ENCODE data around the gene CDKAL1. TPM values are rescaled to one million over a fixed set of nuclear protein-coding genes. Genes with fewer than 3 reads are reported as not detected.

CDKAL1 gene
- total RNA-seq, 1 experiment from 2014 or later = 20.6 TPM

GRCh38 chr6:20965276-20965675, 431.0 kb downstream of the CDKAL1 start:
- ATAC-seq = no peak
- Mint-ChIP-seq H3K36me3 (peaks cover 15% of the 10 kb centered on the region), H3K27me3 (ENCODE audit: low read depth) (peaks cover 3% of the 10 kb centered on the region; the same call in 1 of the 2 replicates), H3K4me1 (peaks cover 13% of the 10 kb centered on the region), H3K27ac (no peak overlapping the region), H3K9me3 (peaks cover 28% of the 10 kb centered on the region), H3K4me3 (no peak overlapping the region)
- DNase-seq (ENCODE audit: low spot score) = no peak
- TF ChIP-seq ZBTB43 (CRISPR knock-in tag; IDR thresholded peaks at IDR 0.05) (no peak), E2F5 (CRISPR knock-in tag; IDR thresholded peaks at IDR 0.05) (no peak), IRF2 (CRISPR knock-in tag; IDR thresholded peaks at IDR 0.05; ENCODE audit: borderline replicate concordance, low read depth) (no peak), CDX4 (CRISPR knock-in tag; IDR thresholded peaks at IDR 0.05; ENCODE audit: borderline replicate concordance) (no peak), TP53 (CRISPR knock-in tag; IDR thresholded peaks at IDR 0.05) (no peak), NFE2L1 (CRISPR knock-in tag; IDR thresholded peaks at IDR 0.05) (no peak)
- CTCF ChIA-PET = no interaction called here
- POLR2A ChIA-PET = no interaction called here

GRCh38 chr6:20965915-20966314, 431.7 kb downstream of the CDKAL1 start:
- DNase-seq (ENCODE audit: low spot score) (no peak), ATAC-seq (no peak)
- peaks cover 28% of the 10 kb centered on the region for H3K9me3 Mint-ChIP-seq
- no peak overlapping the region for H3K27ac Mint-ChIP-seq
- peaks cover 9% of the 10 kb centered on the region for H3K4me1 Mint-ChIP-seq
- POLR2A ChIA-PET = no interaction called here
- peaks cover 1% of the 10 kb centered on the region; the same call in 1 of the 2 replicates for H3K27me3 Mint-ChIP-seq (ENCODE audit: low read depth)
- CTCF ChIA-PET = no interaction called here
- H3K4me3 Mint-ChIP-seq = no peak overlapping the region
- peaks cover 15% of the 10 kb centered on the region for H3K36me3 Mint-ChIP-seq
- no peak for TF ChIP-seq GRHL2 (CRISPR knock-in tag; IDR thresholded peaks at IDR 0.05; ENCODE audit: insufficient replicate concordance, severe bottlenecking)
- TF ChIP-seq MXD4 (CRISPR knock-in tag; IDR thresholded peaks at IDR 0.05; ENCODE audit: borderline replicate concordance) = no peak
- no peak for TF ChIP-seq ATF1 (CRISPR knock-in tag; IDR thresholded peaks at IDR 0.05)
- TF ChIP-seq RORB (CRISPR knock-in tag; IDR thresholded peaks at IDR 0.05) = no peak
- no peak for TF ChIP-seq NR1H2 (CRISPR knock-in tag; IDR thresholded peaks at IDR 0.05)
- TF ChIP-seq NR3C1 (CRISPR knock-in tag; conservative IDR thresholded peaks at IDR 0.05; ENCODE audit: low read depth) = no peak
- TF ChIP-seq NFE2L1 (CRISPR knock-in tag; IDR thresholded peaks at IDR 0.05) = no peak
- no peak for TF ChIP-seq TEAD1 (CRISPR knock-in tag; IDR thresholded peaks at IDR 0.05)
- no peak for TF ChIP-seq AR (CRISPR knock-in tag; IDR thresholded peaks at IDR 0.05)
- no peak for TF ChIP-seq PRRX2 (CRISPR knock-in tag; IDR thresholded peaks at IDR 0.05)
- TF ChIP-seq CTCF (IDR thresholded peaks at IDR 0.05) = no peak
- no peak for TF ChIP-seq ERG (CRISPR knock-in tag; IDR thresholded peaks at IDR 0.05)
- TF ChIP-seq CBFB (CRISPR knock-in tag; IDR thresholded peaks at IDR 0.05; ENCODE audit: low read depth) = no peak
- TF ChIP-seq ZMAT4 (CRISPR knock-in tag; IDR thresholded peaks at IDR 0.05) = no peak
- no peak for TF ChIP-seq E2F4 (CRISPR knock-in tag; IDR thresholded peaks at IDR 0.05; ENCODE audit: borderline replicate concordance, low read depth)
- no peak for TF ChIP-seq ATF6 (CRISPR knock-in tag; IDR thresholded peaks at IDR 0.05)
